Right renal pelvis (tissue), 4 donors: ENCODE results near the gene ANKRD34A. TPM values are rescaled to one million over a fixed set of nuclear protein-coding genes. Genes with fewer than 3 reads are reported as not detected.

ENCODE experiments used
- DNase-seq, 4 donors: peaks; one replicate each; pipeline ENCODE4 v3.0.0-alpha.2; 2013; ENCODE audit warnings: low read depth in 4 of 4, low spot score in 3 of 4, missing footprints in 1 of 4
- polyA plus RNA-seq, 4 donors: library from polyadenylated mRNA; unstranded; fragments of 120-200 nt; gene quantifications; one replicate each; pipeline ENCODE4 v1.2.1, GENCODE V29; 2013; ENCODE audit not compliant: insufficient read length in 4 of 4

The ANKRD34A gene
- polyA plus RNA-seq, 4 donors = 0.54 to 0.76 (median 0.71) TPM

DNA sequence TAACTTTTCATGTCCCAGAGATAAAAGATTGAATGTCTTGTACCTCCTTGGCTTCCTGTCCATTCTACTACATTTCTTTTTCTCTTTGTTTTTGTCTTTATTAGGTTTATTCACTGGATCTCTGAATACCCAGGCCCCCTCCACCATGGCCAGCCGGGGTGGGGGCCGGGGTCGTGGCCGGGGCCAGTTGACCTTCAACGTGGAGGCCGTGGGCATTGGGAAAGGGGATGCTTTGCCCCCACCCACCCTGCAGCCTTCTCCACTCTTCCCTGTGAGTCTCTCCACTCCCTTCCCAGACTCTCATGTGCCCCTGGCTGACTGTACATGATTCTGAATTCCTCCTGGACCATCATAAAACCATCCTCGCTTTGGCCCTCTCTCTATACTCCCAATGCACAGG lies 10.3 kb upstream of the ANKRD34A start:
- no peak for DNase-seq

DNA sequence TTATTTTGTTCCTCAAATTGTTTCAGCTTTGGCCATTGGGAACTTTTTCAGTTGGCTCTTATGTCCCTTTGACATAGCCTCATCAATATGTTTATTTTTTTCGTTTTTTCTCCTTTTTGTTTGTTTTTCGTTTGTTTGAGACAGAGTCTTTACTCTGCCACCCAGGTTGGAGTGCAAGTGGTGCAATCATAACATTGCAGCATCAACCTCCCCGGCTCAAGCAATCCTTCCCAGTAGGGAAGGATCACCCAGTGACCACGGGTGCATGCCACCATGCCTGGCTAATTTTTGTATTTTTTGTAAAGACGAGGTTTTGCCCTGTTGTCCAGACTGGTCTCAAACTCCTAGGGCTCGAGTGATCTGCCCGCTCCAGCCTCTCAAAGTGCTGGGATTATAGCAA lies 8.2 kb upstream of the ANKRD34A start:
- DNase-seq = no peak

DNA sequence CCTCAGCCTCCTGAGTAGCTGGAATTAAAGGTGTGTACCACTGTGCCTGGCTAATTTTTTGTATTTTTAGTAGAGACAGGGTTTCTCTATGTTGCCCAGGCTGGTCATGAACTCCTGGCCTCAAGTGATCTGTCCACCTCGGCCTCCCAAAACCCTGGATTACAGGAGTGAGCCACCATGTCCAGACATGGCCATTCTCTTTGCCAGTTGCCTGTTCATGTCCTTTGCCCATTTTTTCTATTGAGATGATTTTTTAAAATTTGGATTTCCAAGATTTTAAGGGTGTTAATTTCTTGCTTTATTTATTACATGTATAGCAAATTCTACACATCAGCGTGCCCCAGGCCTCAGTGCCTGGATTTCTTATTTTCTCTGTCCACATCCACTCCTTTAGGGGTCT lies 2.9 kb upstream of the ANKRD34A start:
- DNase-seq = no peak

DNA sequence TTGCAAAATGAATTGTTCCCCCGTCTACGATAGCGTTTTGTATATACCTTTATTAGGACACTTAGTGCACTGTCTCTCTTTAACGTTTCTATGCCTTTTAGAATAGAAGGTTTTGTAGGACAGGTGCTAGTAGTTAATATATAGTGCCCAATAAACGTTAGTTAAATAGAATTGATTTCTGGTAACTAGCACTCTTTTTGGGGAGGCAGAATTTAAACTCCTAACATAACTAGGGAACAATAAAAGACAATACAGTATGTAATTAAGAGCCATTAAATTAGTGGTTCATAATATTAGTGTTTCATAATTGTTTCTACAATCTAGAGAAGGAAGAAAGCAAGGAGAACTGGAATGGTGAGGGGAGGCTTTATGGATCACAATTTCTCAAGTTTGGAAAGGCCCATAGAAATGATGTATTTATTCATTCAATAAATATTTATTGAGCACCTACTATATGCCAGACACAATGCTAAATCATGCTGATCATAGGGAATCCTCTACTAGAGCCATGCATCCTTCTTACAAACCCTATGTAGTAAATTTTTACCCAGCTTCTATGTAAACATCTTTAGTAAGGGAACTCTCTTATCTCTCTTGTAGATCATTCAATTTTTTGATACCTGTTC lies 857 bp upstream of the ANKRD34A start:
- DNase-seq = no peak

DNA sequence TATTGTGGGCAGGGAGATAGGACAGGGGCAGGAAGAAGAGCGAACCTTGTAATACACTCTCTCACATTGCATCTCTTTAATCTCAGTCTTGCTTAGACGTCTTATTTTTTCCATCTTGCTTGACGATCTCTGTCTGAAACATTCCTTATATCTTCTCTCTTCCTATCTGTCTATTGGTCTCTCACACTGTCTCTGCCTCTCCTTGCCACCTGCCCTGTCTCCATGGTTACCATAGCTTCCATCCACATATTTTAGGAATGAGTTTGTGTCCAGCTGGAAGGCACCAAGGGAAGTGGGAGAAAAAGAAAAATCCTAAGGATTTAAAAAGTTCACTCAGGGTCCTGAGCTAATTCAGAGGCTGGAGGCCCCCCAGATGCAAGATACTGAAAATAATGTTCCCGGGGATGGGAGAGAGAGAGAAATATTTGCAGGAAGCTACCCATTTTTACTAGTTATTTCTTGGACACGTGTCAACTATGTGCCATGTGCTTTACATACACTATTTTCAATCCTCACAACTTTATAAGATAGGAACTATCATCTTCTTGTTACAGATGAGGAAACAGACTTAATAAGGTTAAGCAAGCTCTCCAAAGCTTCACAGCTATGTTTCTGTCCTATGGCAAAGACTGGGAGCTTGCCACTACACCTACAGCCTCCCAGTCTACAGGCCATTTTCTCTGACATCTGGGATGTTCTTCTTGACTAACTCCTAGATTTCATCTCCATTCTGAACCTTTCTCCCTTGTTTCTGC lies 933 bp downstream of the ANKRD34A start:
- DNase-seq = no peak

DNA sequence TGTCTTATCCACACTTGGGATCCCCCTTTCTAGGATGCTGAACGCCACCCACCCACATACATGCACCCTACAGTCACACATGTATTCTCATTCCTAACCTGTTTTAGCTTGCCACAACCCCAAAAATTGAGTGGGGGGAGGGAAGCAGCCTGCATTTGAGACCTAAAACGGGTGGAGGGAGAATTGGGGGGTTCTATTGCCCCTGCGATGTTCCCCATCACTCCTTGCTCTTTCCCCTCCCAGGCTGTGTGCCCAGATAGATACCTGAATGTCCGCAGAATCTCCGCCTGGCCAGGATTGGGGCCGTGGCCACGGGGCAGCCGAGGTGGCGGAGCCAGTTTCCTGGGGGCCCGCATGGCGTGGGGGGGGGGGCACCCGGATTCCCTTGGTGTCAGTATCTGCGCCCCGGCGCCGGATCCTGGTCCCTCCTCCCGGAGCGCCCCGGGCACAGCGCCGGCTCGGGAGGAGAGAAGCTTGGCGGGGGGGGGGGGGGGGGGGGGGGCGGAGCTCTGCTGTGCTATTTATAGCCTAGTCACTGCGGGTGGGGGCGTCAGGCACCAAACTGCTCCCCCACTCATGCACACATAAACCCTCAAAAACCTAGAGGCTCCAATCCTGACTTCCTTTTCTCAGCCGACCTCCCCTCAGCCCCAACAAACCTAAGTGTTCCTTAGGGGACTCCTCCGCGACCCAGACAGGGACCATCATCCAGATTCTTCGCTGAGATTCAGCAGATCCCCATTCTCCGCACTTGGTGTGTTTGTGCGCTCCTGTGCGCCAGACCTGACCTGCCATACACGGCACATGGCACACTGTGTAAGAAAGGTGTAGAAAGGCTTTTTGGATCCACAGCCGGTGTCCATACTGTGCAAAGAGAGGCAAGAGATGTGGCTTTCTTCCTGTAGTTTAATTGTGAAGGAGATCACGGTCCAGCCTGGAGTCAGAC lies 1.9 kb downstream of the ANKRD34A start:
- DNase-seq = no peak

DNA sequence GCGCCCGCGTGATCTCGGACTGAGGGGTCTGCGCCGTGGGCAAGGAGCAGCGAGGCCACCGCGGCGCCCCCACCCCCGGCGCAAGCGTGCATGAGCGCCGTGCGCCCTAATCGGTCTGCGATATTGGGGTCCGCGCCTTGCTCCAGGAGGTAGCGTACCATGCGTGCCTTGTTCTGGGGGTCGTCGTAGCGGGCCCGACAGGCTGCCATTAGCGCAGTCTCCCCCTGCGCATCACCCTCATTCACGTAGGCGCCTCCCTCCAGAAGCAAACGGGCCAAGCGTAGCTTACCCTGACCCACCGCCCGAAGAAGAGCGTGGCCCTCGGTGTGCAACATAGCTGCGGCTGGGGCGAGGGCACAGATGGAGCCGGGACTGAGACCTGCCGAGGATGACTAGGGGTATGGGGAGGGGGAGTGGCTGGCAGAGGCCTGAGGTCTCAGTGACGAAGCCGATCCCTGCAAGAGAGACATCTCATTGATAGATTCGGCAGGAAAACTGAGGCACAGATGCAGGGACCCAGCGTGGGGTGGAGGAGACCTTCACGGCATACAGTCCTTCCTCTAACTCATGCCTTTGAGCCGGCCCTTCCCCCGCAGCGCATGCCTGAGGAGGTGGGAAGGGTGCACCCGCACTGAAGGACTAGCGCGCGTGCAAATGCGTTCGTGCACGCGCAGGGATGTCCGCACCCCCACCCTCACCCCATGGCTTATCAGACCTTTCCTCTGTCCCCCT lies 2.8 kb downstream of the ANKRD34A start:
- DNase-seq = no peak

DNA sequence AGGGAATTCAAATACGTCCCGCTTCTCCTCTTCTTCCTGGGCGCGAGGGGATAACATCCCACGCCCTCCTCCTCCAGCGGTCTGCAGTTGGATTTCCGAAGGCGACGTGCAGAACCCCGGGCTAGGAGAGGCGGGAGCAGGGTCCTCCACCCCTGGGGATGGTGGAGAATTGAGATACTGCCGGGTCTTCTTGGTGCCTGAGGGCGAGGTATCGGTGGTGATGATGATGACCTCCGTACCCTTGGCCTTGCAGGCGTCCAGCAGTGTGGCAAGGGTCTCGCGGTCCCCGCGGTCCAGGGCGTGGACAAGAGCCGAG lies 3.3 kb downstream of the ANKRD34A start:
- no peak for DNase-seq

DNA sequence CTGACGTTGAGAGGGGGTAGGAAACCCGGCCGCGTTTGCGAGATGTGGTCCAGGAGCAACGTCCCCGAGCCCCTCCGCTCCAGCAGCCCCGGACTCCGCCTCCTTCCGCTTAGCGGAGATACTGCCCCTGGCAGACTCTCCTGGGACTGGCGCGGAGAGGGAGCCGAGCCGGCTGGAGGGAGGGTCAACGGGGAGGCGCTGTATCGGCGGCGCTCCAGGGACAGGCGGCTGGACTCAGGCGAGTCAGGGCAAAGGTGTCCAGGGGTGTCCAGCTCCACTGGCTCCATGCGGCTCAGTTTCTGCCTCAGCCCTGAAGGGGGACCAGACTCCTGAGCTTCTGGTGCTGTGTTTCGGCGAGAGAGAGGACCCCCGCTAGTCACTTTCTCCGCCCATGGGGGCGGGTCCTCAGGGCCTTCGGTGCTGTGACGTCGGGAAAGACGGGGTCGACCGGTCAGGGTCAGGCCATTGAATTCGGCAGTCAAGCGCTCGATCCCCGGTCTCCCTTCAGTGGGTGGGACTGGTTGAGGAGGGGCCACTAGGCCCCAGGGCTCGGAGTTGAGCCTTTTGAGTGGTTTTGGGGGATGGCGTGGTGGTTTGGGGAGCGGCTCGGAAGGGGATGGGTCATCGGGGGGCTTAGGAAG lies 3.8 kb downstream of the ANKRD34A start:
- no peak for DNase-seq

DNA sequence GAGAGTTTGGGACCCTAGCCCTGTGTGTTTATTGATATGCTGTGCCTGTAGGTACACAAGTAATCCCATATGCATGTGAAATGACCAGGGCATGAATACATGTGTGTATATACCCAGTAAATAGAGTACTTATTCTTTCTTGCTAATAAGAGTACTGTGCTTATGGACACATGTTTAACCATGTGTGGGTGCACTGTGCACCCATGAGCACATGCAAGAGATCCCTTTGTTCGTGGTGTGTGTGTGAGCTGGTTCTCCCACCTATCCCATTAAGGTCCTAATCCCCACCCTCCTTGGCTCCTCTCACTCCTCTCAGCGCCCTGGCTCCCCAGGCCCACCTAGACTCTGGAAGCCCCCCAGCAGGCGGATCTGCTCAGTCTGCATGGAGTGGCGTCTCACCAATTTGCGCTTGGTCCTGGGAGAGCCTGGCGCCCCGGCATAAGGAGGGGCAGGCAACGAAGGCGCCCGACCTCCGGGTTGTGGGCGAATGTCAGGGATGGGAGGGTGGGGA lies 4.4 kb downstream of the ANKRD34A start:
- DNase-seq = no peak

DNA sequence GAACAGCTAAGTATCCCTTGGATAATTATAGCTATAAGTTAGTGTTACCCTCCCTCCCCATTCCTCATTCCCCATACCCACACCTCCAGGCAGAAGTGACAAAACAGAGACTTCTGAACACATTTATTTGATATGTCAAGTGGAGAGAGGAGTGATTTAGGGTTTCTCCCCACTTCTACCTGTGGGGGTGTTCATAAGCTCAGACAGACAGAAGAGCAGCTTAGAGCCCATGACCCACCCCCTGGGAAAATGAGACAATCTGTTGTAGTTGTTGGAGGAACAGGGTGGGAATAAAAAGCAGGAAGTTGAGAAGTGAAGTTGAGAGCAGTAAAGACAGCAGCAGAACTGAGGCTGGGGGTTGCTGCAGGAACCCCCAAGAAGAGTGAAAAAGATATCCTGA lies 5.0 kb downstream of the ANKRD34A start:
- no peak for DNase-seq

DNA sequence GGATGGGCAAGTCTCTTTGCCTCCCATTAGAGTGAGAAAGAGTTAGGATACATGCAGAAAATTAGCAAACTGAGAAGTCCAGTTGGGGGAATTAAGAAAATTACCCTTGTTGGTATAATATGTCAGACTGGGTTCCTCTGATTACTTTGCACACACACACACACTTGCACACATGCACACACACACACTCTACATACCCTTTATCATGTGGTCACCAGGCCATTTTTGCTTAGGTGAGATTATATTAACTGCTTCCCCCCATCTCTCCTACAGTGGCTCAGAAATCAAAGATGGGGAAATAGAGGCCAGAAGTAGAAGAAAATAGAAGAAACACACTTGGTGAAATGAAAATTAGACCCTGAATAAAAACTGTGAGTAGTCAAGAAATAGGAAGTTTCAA lies 5.6 kb downstream of the ANKRD34A start:
- no peak for DNase-seq

DNA sequence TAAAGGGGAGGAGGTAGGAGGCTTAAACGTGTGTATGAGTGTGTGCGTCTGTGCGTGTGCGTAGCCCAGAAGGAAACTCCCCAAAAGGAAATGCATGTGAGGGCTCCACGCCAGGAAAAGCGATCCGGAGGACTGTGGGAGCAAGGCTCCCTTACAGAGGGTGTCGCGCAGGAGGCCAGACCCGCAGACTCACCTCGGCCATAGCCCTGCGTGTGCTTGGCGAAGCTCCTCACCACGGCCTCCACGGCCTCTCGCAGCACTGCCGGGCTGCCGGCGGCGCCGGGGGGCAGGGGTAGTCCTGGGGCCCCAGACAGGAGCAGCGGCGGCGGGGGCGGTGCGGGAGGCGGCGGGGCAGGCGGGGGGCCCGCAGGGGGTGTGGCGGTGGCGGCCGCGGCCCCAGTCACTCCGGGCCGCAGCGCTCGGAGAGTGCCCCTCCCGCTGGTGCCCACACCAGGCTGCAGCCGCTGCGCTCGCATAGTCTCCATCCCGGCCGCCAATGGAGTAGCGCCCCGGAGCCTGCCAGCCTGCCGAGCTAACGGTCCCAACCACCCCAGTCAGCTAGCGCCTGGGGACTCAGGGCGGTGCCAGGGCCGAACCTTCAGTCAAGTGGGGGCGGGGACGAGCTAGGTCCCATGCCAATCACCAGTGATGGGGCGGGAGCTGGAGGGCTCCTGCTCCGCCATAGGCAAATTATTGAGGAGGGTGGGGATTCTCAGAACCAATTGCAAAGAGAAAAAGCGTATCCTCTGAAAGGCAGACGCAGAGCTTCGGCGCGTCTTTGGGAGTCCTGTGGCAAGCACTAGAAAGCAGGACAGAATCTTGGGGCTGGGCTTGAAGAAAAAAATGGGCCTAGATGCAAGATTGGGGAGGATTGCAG lies 6.7 kb downstream of the ANKRD34A start, which contains the start of gene LIX1L:
Gene LIX1L, minus strand, starts transcription at position 575 of the 877 bp plus-strand sequence. Its CDS starts 90 bp downstream, at position 485.
- DNase-seq = peak; percentile 90 to 93 (median 92)

DNA sequence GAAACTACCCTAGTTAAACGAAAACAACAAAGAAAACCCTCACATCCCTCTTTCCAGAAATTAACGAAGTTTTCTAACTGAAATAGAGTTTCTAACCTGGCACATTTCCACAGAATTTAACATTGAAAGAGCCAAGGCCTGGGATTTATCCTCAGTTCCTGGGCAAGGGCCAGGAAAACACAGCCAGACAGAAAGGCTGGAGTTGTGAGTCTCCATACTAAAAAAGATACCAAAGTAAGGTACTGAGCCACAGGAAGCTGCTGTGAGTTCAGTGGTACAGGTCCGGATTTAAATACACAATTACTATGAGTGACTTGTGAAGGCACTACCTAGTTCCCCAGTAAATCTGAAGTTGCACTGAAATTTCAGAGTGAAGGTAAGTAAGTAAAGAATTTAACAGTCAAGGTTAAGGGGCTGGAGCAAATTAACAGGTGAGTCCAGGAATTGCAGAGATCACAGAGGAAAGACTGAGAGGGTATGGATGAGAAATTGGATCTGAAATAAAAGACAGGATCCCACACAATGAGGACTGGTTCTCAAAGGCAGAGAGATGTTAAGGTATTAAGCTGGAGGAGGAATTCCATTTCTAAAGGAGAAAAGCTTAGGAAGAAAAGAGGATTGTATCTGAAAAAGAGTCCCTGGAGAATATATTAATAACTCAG lies 7.5 kb downstream of the ANKRD34A start:
- no peak for DNase-seq

DNA sequence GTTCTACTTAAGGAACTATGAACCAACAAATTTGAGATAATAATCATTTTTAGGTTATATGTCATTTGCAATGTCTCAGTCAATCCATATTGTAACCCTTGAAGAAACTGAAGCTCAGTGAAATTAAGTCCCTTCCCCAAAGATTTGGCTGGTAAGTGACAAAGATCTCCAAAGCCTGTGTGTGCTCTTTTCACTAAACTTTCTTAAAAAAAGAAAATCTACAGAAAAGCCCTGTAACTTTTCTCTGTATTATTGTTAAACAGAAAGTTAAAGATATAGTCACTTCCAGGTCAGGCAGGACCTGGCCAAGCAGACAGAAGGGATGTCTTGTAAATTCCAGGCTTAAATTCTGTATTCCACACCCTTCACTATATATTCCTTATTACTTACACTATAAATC lies 8.0 kb downstream of the ANKRD34A start:
- no peak for DNase-seq

DNA sequence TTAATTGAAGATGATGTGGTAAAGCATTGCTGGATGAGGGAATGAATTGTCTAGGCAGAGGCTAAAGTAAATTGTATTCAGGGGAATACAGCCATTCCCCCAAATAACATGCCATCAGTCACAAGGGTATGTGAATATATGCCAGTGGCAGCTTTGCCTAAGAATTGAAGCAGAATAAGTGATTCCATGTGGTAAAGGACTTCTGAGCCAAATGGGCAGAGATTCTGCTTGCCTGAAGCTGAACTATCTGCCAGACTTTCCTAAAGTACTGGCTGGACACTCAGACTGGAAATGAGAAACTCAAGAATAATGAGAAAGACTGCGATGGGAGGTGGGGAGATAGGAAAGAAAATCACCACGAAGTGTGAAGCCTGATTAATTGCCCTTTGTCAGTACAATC lies 8.9 kb downstream of the ANKRD34A start:
- no peak for DNase-seq

DNA sequence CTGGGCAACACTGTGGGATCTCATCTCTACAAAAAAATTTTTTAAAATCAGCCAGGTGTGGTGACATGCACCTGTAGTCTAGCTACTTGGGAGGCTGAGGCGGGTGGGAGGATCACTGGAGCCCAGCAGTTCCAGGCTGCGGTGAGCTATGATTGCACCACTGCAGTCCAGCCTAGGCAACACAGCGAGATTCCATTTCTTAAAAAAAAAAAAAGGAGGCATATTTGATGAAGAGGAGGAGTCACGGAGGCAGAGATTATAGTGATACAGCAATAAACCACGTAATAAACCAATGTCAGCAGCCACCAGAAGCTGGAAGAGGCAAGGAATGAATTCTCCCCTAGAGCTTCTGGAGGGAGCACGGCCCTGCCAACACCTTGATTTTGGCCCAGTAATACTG lies 10.5 kb downstream of the ANKRD34A start:
- DNase-seq = no peak

DNA sequence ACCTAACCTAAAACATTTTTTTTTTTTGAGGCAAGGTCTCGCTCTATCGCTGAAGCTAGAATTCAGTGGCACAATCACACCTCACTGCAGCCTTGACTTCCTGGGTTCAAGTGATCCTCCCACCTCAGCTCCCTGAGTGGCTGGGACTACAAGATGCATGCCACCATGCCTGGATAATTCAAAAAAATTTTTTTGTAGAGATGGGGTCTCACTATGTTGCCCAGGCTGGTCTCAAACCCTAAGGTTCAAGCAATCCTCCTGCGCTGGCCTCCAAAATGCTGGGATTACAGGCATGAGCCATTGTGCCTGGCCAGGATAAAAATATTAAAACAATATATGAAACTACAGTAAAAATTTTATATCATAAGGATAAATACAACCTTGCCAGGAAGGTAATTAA lies 11.5 kb downstream of the ANKRD34A start:
- no peak for DNase-seq

DNA sequence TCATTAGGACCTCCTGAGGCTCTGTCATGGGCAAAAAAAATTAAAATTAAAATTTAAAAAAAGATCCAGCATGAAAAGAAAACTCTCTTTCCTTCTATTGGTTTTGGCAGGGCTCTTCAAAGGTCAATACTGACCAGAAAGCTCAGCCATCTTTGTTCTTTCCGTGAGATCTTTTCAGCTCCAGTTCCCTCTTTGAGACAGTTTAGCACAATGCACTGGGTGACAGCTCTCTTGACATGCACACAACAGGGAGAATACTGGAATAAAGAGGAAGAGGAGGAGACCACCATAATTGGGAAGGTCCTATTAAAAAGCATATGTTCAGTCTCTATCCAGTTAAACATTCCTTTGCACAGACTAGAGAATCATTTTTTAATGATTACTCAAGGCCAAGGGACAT lies 12.8 kb downstream of the ANKRD34A start:
- no peak for DNase-seq
